Fibroblast of skin of left quadriceps (primary cell): ENCODE measurements around the gene MAP3K20.
"Not testable (repeated sequence)": the region's sequence is repeated elsewhere in the genome, so short reads cannot be mapped to it uniquely, and the experiment has no call there.

Experiments used
- DNase-seq, 2 experiments: peaks; one replicate each; pipeline ENCODE4 v3.0.0-alpha.2; 2013; ENCODE audit warnings: low read depth in 2 of 2

The MAP3K20 gene

DNA sequence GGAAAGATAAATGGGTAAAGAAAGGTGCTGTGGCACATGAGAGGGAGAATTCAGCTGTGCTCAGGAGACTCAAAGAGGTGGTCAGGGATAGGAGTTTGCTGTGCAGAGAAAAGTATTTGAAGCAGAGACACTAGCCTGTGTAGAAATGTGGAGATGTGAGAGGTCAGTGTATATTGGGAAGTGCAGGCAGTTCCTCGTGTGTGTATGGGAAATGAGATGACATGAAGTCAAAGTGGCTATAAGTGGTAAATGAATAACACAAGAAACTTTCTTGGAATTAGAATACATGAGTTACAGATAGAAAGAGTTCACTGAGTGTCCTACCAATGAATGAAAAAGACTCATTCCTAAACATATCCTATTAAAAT is 11.6 kb downstream of the MAP3K20 start:
- no peak for DNase-seq

DNA sequence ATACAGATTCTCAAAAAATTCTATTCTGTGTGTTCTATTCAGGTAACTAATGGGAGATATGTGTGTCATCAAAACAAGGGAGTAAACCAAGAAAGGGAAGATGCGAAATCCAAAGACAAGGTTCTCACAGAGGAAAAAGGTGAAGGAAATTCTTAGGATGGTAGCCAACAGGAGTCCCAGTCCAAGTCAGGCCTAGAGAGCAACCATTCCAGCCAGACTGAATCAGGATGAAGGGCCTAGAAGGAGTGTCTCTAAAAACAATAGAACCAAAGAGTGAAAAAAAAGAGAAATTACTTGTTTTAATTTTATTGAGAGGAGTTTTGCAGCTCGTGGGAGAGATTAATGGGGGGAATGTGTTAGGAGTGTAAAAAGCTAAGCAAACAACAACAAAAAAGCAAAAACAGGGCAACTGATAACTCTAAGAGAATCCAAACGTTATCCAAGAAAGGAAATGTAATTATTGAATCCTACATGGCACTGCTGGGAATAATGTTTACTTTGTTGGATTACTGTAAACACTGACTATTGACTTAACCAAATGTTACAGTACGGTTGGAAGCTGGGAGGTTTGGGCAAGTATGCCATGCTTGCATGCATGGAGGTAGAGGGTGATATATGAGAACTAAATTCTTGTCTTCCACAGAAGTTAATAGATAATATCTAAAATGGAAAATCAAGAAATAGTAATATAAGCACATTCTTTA is 12.3 kb downstream of the MAP3K20 start:
- no peak for DNase-seq

DNA sequence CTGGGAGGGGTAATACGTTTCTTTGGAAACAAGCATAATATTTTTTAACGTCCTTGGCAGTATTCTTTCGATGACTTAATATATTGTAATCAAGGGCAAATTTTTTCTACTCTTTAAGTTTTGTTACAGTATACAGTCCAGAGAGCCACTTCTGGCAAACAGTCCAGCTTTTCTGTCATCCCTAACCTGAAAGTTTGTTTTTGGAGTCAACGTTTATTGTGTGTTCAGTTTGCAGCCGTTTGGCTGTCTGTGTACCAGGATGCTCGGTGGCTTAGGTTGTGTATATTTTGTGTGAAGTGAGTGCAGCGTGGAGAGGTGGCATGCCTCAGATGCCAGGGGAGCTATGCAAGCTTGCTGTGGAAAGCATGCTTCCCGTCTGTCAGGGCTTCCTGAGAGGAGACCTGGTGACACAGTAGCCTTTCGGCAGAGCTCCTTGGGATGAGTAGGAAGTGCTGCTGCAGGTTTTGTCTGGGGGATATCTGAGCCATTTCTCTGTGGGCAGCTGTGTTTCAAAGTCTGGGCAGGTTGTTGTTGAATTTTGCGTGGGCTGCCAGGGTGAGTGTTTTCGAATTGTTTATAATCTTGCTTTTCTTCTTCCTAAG is 14.7 kb downstream of the MAP3K20 start:
- no peak for DNase-seq

GRCh38 chr2:173090973-173091660 is 15.5 kb downstream of the MAP3K20 start:
- no peak for DNase-seq

GRCh38 chr2:173091910-173092309 is 16.3 kb downstream of the MAP3K20 start:
- DNase-seq = no peak

- no peak for DNase-seq
Observed at GRCh38 chr2:173092844-173093402, 17.3 kb downstream of the MAP3K20 start.

- not testable (repeated sequence) for DNase-seq
Observed at GRCh38 chr2:173093617-173094016, 18.0 kb downstream of the MAP3K20 start.

- DNase-seq = no peak
Observed at GRCh38 chr2:173094731-173095130, 19.1 kb downstream of the MAP3K20 start.

DNA sequence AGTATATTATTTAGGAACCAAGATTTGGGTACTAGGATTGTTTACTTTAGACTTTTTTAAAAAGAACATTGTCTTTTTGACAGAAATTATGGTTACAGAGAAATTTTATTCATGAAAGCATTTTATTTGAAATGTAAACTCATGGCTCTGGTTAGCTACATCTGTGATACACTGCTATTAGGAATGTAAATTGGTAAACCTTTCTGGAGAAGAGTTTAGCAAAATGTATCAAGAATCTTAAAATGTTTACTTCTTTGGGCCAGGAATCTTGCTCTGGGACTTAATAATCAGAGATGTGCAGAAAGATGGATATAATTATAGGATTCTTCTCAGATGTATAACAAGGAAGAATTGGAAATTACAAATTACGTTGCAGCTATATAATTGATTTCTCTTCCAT is 19.7 kb downstream of the MAP3K20 start:
- no peak for DNase-seq

DNA sequence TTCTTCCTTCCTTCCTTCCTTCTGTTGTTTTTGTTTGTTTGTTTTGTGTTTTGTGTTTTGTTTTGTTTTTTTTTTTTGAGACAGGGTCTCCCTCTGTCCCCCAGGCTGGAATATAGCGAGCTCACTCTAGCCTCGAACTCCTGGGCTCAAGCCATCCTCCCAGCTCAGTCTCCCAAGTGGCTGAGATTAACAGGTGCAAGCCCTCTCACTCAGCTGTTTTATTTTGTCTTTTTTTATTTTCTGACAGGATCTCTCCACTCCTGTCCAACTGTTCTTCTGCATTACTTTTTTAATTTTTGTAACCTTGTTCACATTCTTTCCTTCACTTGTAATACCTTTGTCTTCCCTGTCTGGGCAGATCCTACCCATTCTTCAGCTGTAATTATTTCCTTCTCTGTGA is 23.6 kb downstream of the MAP3K20 start:
- no peak for DNase-seq

DNA sequence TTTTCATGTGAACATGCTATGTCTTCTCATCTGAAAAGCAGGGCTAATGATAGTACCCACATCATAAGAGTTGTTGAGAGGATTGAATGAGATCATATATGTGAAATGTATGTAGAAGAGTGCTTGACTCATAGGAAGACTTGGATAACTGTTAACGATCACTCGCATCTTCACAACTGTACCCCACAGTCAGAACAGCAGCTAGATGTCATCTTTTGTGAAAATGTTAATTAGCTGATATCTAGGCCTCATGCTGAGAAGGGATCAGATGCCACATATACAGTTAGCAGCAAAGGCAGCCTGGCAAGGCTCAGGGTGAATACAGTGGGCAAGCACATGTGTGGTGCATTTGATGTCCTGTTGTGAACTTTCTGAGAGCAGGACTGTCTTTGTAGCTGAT is 24.2 kb downstream of the MAP3K20 start:
- DNase-seq = no peak

- DNase-seq = no peak
Observed at GRCh38 chr2:173101687-173102086, 26.0 kb downstream of the MAP3K20 start.

GRCh38 chr2:173104156-173104555 is 28.5 kb downstream of the MAP3K20 start:
- DNase-seq = no peak

DNA sequence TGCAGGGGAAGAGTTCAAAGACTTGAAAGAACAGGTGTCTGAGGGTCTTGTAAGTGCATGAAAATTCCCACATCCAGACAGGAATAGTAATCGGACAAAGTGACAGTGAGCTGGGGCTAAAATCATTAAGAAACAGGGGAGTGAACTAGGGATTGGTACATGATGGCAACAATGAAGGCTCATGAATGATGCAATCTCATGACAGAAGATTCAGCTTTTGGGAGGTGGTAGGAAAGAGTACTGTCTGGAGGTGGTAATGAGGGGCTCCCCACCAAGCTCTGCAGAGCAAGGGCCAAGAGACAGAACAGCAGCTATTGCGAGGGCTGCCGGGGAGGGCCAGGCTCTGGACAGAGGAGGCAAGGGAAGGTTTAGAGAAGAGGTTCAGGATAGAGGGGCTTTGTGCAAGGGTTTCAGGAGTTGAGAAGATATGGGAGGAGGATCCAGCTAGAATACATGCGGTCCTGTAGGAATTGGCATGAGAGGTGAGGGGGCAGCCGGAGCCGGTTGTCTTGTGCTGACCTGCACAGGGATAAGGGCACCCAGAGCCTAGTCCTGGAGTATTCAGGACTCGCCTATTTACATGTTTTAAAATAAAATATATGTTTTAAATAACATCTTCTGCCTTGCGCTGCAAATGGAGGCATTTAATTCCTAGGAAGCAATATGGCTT is 31.4 kb downstream of the MAP3K20 start:
- DNase-seq = no peak

DNA sequence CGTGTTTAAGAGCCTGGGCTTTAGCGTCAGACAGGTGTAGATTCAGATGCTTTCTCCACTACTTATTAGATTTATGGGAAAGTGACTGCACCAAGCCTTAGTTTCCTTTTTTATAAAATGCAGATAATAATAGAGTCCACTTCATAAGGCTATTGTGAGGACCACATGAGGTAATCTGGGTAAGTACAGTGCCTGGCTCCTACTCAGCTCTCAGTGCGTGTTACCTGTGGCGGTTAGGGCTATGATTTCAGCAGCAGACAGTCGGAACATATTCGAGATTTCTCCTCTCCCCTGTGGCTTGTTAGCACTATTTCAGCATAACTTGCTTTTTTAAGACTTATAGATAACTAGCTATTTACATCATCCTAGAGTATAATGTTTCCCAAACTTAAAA is 32.0 kb downstream of the MAP3K20 start:
- no peak for DNase-seq

- DNase-seq = peak; percentile 85 to 87
Observed at GRCh38 chr2:173109253-173110188, 33.9 kb downstream of the MAP3K20 start.

DNA sequence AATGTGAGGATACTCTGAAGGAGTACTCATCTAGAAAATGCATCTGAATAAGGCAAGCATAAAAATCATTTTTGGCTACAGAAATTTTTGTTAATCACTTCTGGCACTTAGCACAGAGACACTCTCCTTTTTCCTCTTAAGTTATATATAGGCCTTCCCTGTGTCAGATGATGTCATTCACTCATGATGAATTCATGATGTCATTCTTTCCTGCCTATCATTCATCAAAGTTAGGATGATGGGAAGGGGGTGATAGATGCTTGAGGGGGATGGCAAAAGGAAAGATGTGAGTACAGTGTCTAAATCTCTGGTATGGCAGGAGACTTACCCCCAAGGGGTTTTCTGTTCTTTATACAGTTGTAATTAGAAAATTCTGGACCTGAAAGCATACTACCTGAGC is 42.0 kb downstream of the MAP3K20 start:
- DNase-seq = no peak

GRCh38 chr2:173118395-173118794 is 42.7 kb downstream of the MAP3K20 start:
- no peak for DNase-seq

DNA sequence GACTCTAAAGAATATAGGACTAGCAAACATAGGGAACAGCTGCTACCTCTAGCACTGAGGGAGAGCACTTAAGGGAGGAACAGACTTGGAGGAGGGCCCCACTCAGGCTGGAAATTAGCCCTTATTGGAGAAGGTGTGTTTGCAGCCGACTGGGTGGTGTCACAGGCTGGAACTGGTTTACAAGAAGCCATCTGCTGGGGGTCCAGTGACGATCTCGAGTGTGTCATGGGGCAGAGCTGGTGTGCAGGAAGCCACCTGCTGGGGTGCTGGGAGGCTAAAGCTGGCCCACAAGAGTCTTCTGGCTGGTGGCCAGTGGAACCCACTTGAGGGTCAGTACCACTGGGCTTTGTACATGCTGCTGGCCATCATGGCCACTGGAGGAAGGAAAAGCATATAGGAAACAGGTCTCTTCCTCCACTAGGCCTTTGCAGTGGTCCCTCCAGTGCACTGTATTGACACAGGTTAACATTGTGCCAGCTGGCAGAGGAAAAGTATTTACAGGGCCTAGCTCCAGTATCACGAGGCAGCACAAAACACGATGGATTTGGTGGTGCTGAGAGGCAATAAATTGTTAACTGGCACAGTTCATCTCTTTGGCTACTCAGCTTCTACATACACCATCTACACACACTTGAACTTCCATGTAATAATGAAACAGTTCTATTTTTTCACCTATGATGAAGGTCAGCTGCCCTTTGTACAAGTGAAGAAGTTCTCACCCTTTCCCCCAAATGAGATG is 43.6 kb downstream of the MAP3K20 start:
- DNase-seq = no peak

DNA sequence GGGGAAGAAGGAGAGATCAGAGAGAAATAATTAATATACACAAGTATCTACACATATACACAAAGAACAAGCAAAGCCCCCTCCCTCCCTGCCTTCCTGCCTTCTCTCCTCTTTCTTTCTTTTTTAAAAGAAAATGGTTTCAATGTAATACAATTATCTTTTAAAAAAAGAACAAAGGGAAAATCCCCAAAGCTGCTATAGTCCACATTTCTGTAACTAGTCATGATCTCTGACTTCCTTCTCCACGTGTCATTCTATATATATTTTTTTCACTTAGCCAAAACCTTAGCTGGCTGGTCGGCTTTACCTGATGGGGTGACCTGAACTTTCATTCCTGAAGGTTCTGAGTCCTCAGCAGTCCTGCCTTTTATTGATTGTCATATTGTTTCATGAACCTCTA is 44.3 kb downstream of the MAP3K20 start:
- no peak for DNase-seq

GRCh38 chr2:173122936-173123335 is 47.3 kb downstream of the MAP3K20 start:
- DNase-seq = no peak
